ENCODE data around the gene BHLHE40. TPM values are rescaled to one million over a fixed set of nuclear protein-coding genes. Genes with fewer than 3 reads are reported as not detected.

BHLHE40 gene
- total and polyA plus RNA-seq, 2 of the 13 experiments (the other 11 are each of a cell fraction or from before 2014, with no cell fraction given): 1.8 to 51.0 TPM

GRCh38 chr3:4977001-4977852, 2.0 kb upstream of the BHLHE40 start (continued):
- peak; percentile 87 for TF ChIP-seq PATZ1 (CRISPR knock-in tag; IDR thresholded peaks at IDR 0.05)
- no peak for TF ChIP-seq XBP1 (CRISPR knock-in tag; IDR thresholded peaks at IDR 0.05)
- no peak for TF ChIP-seq ZSCAN25 (CRISPR knock-in tag; IDR thresholded peaks at IDR 0.05)
- peak in 1 of 2 experiments; percentile 12; a peak in 1 of 4 replicates for TF ChIP-seq KLF16 (CRISPR knock-in tag; IDR thresholded peaks at IDR 0.05)
- no peak for TF ChIP-seq ZNF572 (CRISPR knock-in tag; IDR thresholded peaks at IDR 0.05)
- TF ChIP-seq ZNF224 (CRISPR knock-in tag; IDR thresholded peaks at IDR 0.05): peak; percentile 92
- TF ChIP-seq ZIK1 (CRISPR knock-in tag; IDR thresholded peaks at IDR 0.05; ENCODE audit: borderline replicate concordance, low read depth): 0 out of 2 replicates have a peak, but pooled peaks have one; percentile 63
- TF ChIP-seq NR2F6 (IDR thresholded peaks at IDR 0.05): peak; percentile 83
- TF ChIP-seq NR2F6 (CRISPR knock-in tag; IDR thresholded peaks at IDR 0.05): peak; percentile 90
- TF ChIP-seq NFIC (IDR thresholded peaks at IDR 0.05; ENCODE audit: low read length): no peak
- TF ChIP-seq NFYC (CRISPR knock-in tag; IDR thresholded peaks at IDR 0.05): no peak
- no peak for TF ChIP-seq JUND (CRISPR knock-in tag; IDR thresholded peaks at IDR 0.05)
- TF ChIP-seq ZNF781 (CRISPR knock-in tag; IDR thresholded peaks at IDR 0.05; ENCODE audit: borderline replicate concordance, not compliant biosample characterization): peak; percentile 67
- no peak for TF ChIP-seq ZBTB2 (CRISPR knock-in tag; IDR thresholded peaks at IDR 0.05; ENCODE audit: low read depth)
- peak; percentile 5; the same call in 1 of the 2 replicates for TF ChIP-seq RXRA (CRISPR knock-in tag; IDR thresholded peaks at IDR 0.05)
- no peak for TF ChIP-seq HCFC1 (IDR thresholded peaks at IDR 0.05; ENCODE audit: low read depth, low read length)
- TF ChIP-seq NRL (CRISPR knock-in tag; IDR thresholded peaks at IDR 0.05; ENCODE audit: borderline replicate concordance): peak; percentile 70; the same call in 1 of the 2 replicates
- TF ChIP-seq MIER3 (CRISPR knock-in tag; IDR thresholded peaks at IDR 0.05; ENCODE audit: borderline replicate concordance): no peak; the same call in 1 of the 2 replicates
- peak; percentile 25 for TF ChIP-seq YY1 (IDR thresholded peaks at IDR 0.05; ENCODE audit: insufficient read depth, insufficient replicate concordance, low read depth, low read length)
- peak; percentile 25; the same call in 1 of the 2 replicates for TF ChIP-seq ARNT2 (CRISPR knock-in tag; IDR thresholded peaks at IDR 0.05; ENCODE audit: low read depth)
- 0 out of 2 replicates have a peak, but pooled peaks have one; percentile 24 for TF ChIP-seq ZKSCAN8 (CRISPR knock-in tag; IDR thresholded peaks at IDR 0.05; ENCODE audit: borderline replicate concordance)
- TF ChIP-seq SP4 (CRISPR knock-in tag; IDR thresholded peaks at IDR 0.05): 0 out of 2 replicates have a peak, but pooled peaks have one; percentile 13
- TF ChIP-seq RARA (CRISPR knock-in tag; IDR thresholded peaks at IDR 0.05): peak; percentile 52
- peak; percentile 6; the same call in 1 of the 2 replicates for TF ChIP-seq CEBPG (CRISPR knock-in tag; IDR thresholded peaks at IDR 0.05)
- peak; percentile 29; the same call in 1 of the 2 replicates for TF ChIP-seq ZNF451 (CRISPR knock-in tag; IDR thresholded peaks at IDR 0.05)
- TF ChIP-seq NFKB2 (CRISPR knock-in tag; IDR thresholded peaks at IDR 0.05; ENCODE audit: borderline replicate concordance): 0 out of 2 replicates have a peak, but pooled peaks have one; percentile 43
- peak; percentile 36 for TF ChIP-seq SALL1 (CRISPR knock-in tag; IDR thresholded peaks at IDR 0.05)
- 0 out of 2 replicates have a peak, but pooled peaks have one; percentile 30 for TF ChIP-seq SIX1 (CRISPR knock-in tag; IDR thresholded peaks at IDR 0.05; ENCODE audit: borderline replicate concordance)
- TF ChIP-seq KLF12 (CRISPR knock-in tag; IDR thresholded peaks at IDR 0.05; ENCODE audit: borderline replicate concordance): peak; percentile 52; the same call in 1 of the 2 replicates
